Psoas muscle (tissue), 8 donors: ENCODE data around the gene MMS22L. TPM values are rescaled to one million over a fixed set of nuclear protein-coding genes. Genes with fewer than 3 reads are reported as not detected.

Source experiments
- ATAC-seq, 4 donors: fragments of 200-7000 bp; cut with Tn5 transposase; one replicate each; pipeline ENCODE4 v1.9.1; 2020; ENCODE audit warnings: moderate library complexity in 3 of 4, mild to moderate bottlenecking in 2 of 4
- DNase-seq, 2 donors: peaks; one replicate each; pipeline ENCODE4 v3.0.0-alpha.2; 2020
- H3K27ac ChIP-seq: fragments of 200-600 bp; one replicate; pipeline ENCODE4 v1.8.0; 2022
- H3K27me3 ChIP-seq, 3 donors: fragments of 200-600 bp in 1 of 3; one replicate each; pipeline versions ENCODE4 v1.6.1 to v1.8.0; 2013 to 2022; ENCODE audit warnings: low read length in 2 of 3, mild to moderate bottlenecking in 2 of 3, moderate library complexity in 1 of 3; ENCODE audit not compliant: insufficient read depth in 3 of 3
- H3K36me3 ChIP-seq, 2 donors: fragments of 200-600 bp in 1 of 2; one replicate each; pipeline versions ENCODE4 v1.6.1 to v1.8.0; 2013 to 2022; ENCODE audit warnings: low read depth in 1 of 2, mild to moderate bottlenecking in 1 of 2, moderate library complexity in 1 of 2; ENCODE audit not compliant: insufficient read depth in 1 of 2
- H3K4me1 ChIP-seq: fragments of 200-600 bp; one replicate; pipeline ENCODE4 v1.8.0; 2022
- H3K4me3 ChIP-seq: fragments of 200-600 bp; one replicate; pipeline ENCODE4 v1.8.0; 2022; ENCODE audit warnings: mild to moderate bottlenecking
- H3K9me3 ChIP-seq: fragments of 200-600 bp; one replicate; pipeline ENCODE4 v1.8.0; 2022
- CTCF ChIP-seq: fragments of 200-600 bp; IDR thresholded peaks from one replicate; pipeline ENCODE4 v1.8.0; 2022; ENCODE audit warnings: antibody characterized with exemption
- WGBS, 3 donors: extraction: QIAGEN DNeasy Blood & Tissue Kit; methylation state at CpG; one replicate each; pipeline versions ENCODE4 v1.1.6 to v1.1.7; 2013; 5-methylcytosine and 5-hydroxymethylcytosine counted together
- intact Hi-C, 2 donors: fragments of 100-400 bp; cut with DNase I; formaldehyde crosslinking; loops; one replicate each; pipeline versions ENCODE4 v1.11.0 to v1.14.2; 2022
- polyA plus RNA-seq, 3 donors: library from polyadenylated mRNA; stranded (reverse); fragments of 200-250 nt; gene quantifications; one replicate each; pipeline ENCODE4 v1.2.3, GENCODE V29; 2013
- total RNA-seq, 4 donors: library from RNA; stranded (reverse); fragmentation: NEBNext Ultra II Directional in 2 of 4; extraction: Animal tissue kit (Norgen Biotek cat#: 25700) in 2 of 4; gene quantifications; one replicate each; pipeline versions ENCODE4 v1.2.1 to v1.2.4, GENCODE V29; 2021 to 2023
- donor health status: healthy with polysubstance abuse.
- donor health status: DM: no; HTN: no; CAD: no; lungs with moderate emphysema.
- donor health status: Bipolar disorder and iron deficiency.
- donor health status: healthy.
- donor health status: DM: yes; HTN: yes; CAD: no.
- donor health status: DM: no; HTN: no; CAD: no.
- donor health status: DM: no; HTN: no; CAD: no.
- donor health status: DM: yes; HTN: yes; CAD: no.

Gene MMS22L
- total and polyA plus RNA-seq, 7 donors = 0.31 to 1.6 (median 1.1) TPM

GRCh38 chr6:97203343-97203742 is 79.7 kb downstream of the MMS22L start:
- H3K27ac ChIP-seq = no peak overlapping the region
- no peaks in the 10 kb centered on the region for H3K9me3 ChIP-seq
- intact Hi-C loops = no loop called here
- no peak for TF ChIP-seq CTCF
- H3K4me1 ChIP-seq = no peaks in the 10 kb centered on the region
- H3K27me3 ChIP-seq = no peaks in the 10 kb centered on the region
- H3K4me3 ChIP-seq = no peak overlapping the region
- 43 to 52% (median 43%) methylated on average over 3 of the region's 3 CpGs for whole genome bisulfite sequencing, 3 donors
- ATAC-seq (no peak), DNase-seq (no peak)
- no peaks in the 10 kb centered on the region for H3K36me3 ChIP-seq

DNA sequence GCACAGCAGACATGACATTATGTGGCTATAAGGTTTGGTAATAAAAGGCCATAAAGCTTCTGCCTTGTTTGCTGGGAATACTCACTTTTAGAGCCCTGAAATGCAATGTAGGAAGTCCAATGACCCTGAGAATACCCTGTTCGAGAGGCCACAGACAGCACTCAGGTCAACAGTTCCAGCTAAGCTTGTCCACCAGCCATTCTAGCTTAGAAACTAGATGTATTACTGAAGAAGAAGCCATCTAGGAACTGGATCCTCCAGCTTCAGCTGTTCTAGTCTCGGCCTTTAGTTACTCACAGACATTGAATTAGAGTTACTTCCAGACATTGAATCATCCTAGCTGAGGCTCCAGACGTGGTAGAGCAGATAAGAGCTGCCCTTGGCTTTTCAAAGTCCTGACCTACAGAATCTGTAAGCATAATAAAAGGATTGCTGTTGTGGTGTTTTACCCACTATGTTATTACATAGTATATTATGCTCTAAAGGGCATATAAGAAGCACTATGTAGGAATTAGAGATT is 84.9 kb downstream of the MMS22L start:
- intact Hi-C loops = no loop called here

DNA sequence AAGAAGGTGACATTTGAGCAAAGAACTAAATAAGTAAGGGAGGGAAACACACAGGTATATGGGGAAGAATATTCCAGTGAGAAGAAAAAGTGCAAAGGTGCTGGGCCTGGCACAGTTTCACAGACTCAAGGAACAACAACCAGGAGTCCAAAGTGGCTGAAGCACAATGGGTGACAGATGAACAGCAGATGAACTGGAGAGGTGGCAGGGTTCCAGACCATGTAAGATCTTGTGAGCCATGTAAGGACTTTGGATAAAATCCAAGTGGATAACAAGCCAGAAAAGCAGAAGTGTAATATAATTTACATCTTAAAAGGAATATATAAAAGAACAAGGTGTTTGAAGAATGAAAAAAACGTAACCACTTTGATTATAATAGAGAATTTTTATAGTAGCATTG is 87.9 kb downstream of the MMS22L start:
- Histone ChIP-seq H3K4me1 (no peaks in the 10 kb centered on the region), H3K36me3 (no peaks in the 10 kb centered on the region), H3K4me3 (no peak overlapping the region), H3K9me3 (no peaks in the 10 kb centered on the region), H3K27me3 (no peaks in the 10 kb centered on the region), H3K27ac (no peak overlapping the region)
- DNase-seq (no peak), ATAC-seq (no peak)
- intact Hi-C loops = no loop called here
- no peak for TF ChIP-seq CTCF
- 80 to 93% (median 93%) methylated on average over 1 of the region's 1 CpG for WGBS, 3 donors

More for the DNA sequence above, 84.9 kb downstream of the MMS22L start:
- no peak for ATAC-seq
- no peak for DNase-seq
- WGBS, 3 donors = 83 to 92% (median 88%) methylated on average over 3 of the region's 3 CpGs
- Histone ChIP-seq H3K36me3 (no peaks in the 10 kb centered on the region), H3K27me3 (no peaks in the 10 kb centered on the region), H3K27ac (no peak overlapping the region), H3K9me3 (no peaks in the 10 kb centered on the region), H3K4me3 (no peak overlapping the region), H3K4me1 (no peaks in the 10 kb centered on the region)
- no peak for TF ChIP-seq CTCF

DNA sequence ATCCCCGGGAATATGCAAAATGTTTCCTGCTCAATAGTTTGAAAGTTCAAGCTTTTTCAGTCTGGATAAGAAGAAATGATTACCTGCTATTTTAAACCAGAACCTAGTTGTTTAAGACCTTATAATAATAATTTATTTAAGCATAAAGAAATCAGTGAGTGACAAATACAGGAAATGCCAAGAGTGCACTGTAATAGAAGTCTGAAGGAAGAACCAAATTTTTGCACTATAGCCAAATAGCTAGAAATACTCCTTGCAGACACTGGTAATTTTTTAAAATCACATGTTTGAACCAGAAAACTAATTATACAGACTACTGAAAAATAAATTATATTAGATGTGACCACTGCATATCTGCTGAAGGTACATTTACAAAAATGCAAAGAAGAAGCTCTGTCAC is 93.2 kb downstream of the MMS22L start:
- H3K27ac ChIP-seq = no peak overlapping the region
- no peak for DNase-seq
- no peak overlapping the region for H3K4me3 ChIP-seq
- WGBS, 3 donors = 59 to 80% (median 74%) methylated on average over 1 of the region's 1 CpG
- no peaks in the 10 kb centered on the region for H3K9me3 ChIP-seq
- intact Hi-C loops = loop anchor here in 1 of 2 donors (5.0 kb wide), 1 partner anchor 203 kb away; no protein-coding TSS in a partner anchor
- TF ChIP-seq CTCF = no peak
- no peak for ATAC-seq
- no peaks in the 10 kb centered on the region for H3K4me1 ChIP-seq
- H3K27me3 ChIP-seq = no peaks in the 10 kb centered on the region
- H3K36me3 ChIP-seq = no peaks in the 10 kb centered on the region

DNA sequence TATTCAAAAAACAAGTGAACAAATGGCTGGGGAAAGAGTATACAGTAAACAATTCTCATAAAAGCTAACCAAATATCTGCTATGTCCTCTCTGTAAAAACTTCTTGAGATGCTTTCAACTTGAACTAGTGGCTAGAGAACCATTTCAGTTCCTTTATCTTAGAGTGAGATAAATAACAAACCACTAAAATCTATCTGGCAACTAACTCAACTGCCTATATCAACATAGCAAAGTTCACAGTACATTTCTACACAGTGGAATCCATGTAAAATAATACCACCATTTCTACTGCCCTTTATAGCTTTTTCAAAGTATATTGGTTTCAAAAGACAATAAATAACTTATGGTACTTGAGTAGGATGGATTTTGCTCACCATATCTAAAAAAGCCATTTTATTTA is 95.1 kb downstream of the MMS22L start:
- no peak overlapping the region for H3K27ac ChIP-seq
- no peak for TF ChIP-seq CTCF
- H3K4me3 ChIP-seq = no peak overlapping the region
- H3K27me3 ChIP-seq = no peaks in the 10 kb centered on the region
- H3K36me3 ChIP-seq = no peaks in the 10 kb centered on the region
- intact Hi-C loops = loop anchor here (2.0 to 5.0 kb wide), 2 partner anchors 204 to 207 kb away; no protein-coding TSS in a partner anchor
- H3K4me1 ChIP-seq = no peaks in the 10 kb centered on the region
- DNase-seq = no peak
- H3K9me3 ChIP-seq = no peaks in the 10 kb centered on the region
- no peak for ATAC-seq
